Epithelial cell of proximal tubule (primary cell): ENCODE data around the gene ZNF578. TPM values are rescaled to one million over a fixed set of nuclear protein-coding genes. Genes with fewer than 3 reads are reported as not detected.
"Not testable (repeated sequence)": the region's sequence is repeated elsewhere in the genome, so short reads cannot be mapped to it uniquely, and the experiment has no call there.

Experiments
- DNase-seq: peaks from one replicate; pipeline ENCODE4 v3.0.0-alpha.2; 2011; ENCODE audit warnings: low read depth
- H3K4me3 ChIP-seq: 2 replicates; pipeline ENCODE4 v1.5.1; 2011; ENCODE audit warnings: low read depth, mild to moderate bottlenecking, low read length
- CTCF ChIP-seq: conservative IDR thresholded peaks from 2 replicates; pipeline ENCODE4 v1.5.1; 2012; ENCODE audit warnings: low read depth, mild to moderate bottlenecking, low read length
- total RNA-seq: library from RNA; depleted of rRNA; stranded (reverse); fragments of >200 nt; gene quantifications from 2 replicates; pipeline ENCODE4 v1.2.3, GENCODE V29; 2015

ZNF578 gene
- total RNA-seq, 1 donor from 2014 or later, result 2.3 TPM

- DNase-seq, result no peak
- TF ChIP-seq CTCF, result no peak
- H3K4me3 ChIP-seq, result no peak overlapping the region
Measured at GRCh38 chr19:52464798-52465470, 11.6 kb downstream of the ZNF578 start.

- no peak for TF ChIP-seq CTCF
- no peak for DNase-seq
- no peak overlapping the region for H3K4me3 ChIP-seq
Measured at GRCh38 chr19:52473655-52474350, 20.4 kb downstream of the ZNF578 start.

GRCh38 chr19:52474351-52475127 is 21.2 kb downstream of the ZNF578 start:
- no peak for TF ChIP-seq CTCF
- DNase-seq, result no peak

GRCh38 chr19:52484111-52484743 is 30.9 kb downstream of the ZNF578 start:
- H3K4me3 ChIP-seq, DNase-seq: not testable (repeated sequence)

More at GRCh38 chr19:52474351-52475127, 21.2 kb downstream of the ZNF578 start:
- H3K4me3 ChIP-seq, result no peak overlapping the region

- DNase-seq, H3K4me3 ChIP-seq: not testable (repeated sequence)
Measured at GRCh38 chr19:52485064-52485463, 31.7 kb downstream of the ZNF578 start.

GRCh38 chr19:52485561-52486240 is 32.3 kb downstream of the ZNF578 start:
- DNase-seq, H3K4me3 ChIP-seq: not testable (repeated sequence)

- H3K4me3 ChIP-seq, result no peak overlapping the region
Measured at GRCh38 chr19:52492201-52492993, 39.0 kb downstream of the ZNF578 start.

More at GRCh38 chr19:52492201-52492993, 39.0 kb downstream of the ZNF578 start:
- no peak for DNase-seq
- no peak for TF ChIP-seq CTCF
